HepG2 (cell line): ENCODE data around the gene THBD. TPM values are rescaled to one million over a fixed set of nuclear protein-coding genes. Genes with fewer than 3 reads are reported as not detected.

Experiments used
- ATAC-seq: fragments of 200-7000 bp; cut with Tn5 transposase; 3 replicates; pipeline ENCODE4 v1.9.1; 2020; ENCODE audit warnings: mild to moderate bottlenecking, moderate library complexity
- BruUV-seq: library from RNA; stranded (reverse); fragments of 400-500 nt; replicated peaks from 2 replicates; lab custom pipeline; 2021; lab: Mats Ljungman, UMichigan
- CTCF ChIA-PET: fragments of 300-600 bp; formaldehyde crosslinking; extraction: SDS; loops from one replicate; lab custom pipeline; 2021; ENCODE audit warnings: low total read pairs, inconsistent platforms, low intra/inter-chr PET ratio; lab: Yijun Ruan, JAX
- POLR2A ChIA-PET: fragments of 350-600 bp; sonication (Branson Sonifier 250); formaldehyde crosslinking; loops from one replicate; lab custom pipeline; 2020; ENCODE audit warnings: antibody characterized with exemption, inconsistent platforms; lab: Yijun Ruan, JAX
- DNase-seq: peaks from one replicate; pipeline ENCODE4 v3.0.0-alpha.2; 2015; ENCODE audit warnings: low spot score
- FAIRE-seq: peaks from 3 replicates; lab custom pipeline; 2011; peaks lifted over from hg19 to GRCh38; lab: Jason Lieb, UNC
- H2AFZ ChIP-seq: one replicate; pipeline ENCODE4 v1.6.1; 2011; ENCODE audit warnings: low read length, inconsistent platforms
- H3K27ac ChIP-seq: fragments of 300-600 bp; 3 replicates; pipeline ENCODE4 v1.8.0; 2011; ENCODE audit warnings: mixed run types, mild to moderate bottlenecking, mixed read lengths, low read length, inconsistent platforms; ENCODE audit not compliant: insufficient read depth; ENCODE audit errors: extremely low read length
- H3K27me3 ChIP-seq, 2 experiments: fragments of 200-600 bp in 1 of 2; 2 replicates in 1 of 2; 3 replicates in 1 of 2; pipeline versions ENCODE4 v1.6.0 to v1.8.0; 2011; ENCODE audit warnings: low read length in 2 of 2, mild to moderate bottlenecking in 2 of 2, moderate library complexity in 2 of 2, inconsistent platforms in 1 of 2; ENCODE audit not compliant: insufficient read depth in 2 of 2, control insufficient read depth in 1 of 2
- H3K36me3 ChIP-seq, 2 experiments: fragments of 200-600 bp in 1 of 2; replicated peaks in 1 of 2; 2 replicates in 1 of 2; 3 replicates in 1 of 2; pipeline versions ENCODE4 v1.5.1 to v1.8.0; 2011; ENCODE audit warnings: low read length in 2 of 2, inconsistent platforms in 1 of 2; ENCODE audit not compliant: insufficient read depth in 2 of 2, control insufficient read depth in 1 of 2
- H3K4me1 ChIP-seq: 2 replicates; pipeline ENCODE4 v1.5.1; 2012; ENCODE audit warnings: low read length, inconsistent platforms; ENCODE audit not compliant: insufficient read depth
- H3K4me2 ChIP-seq: 2 replicates; pipeline ENCODE4 v1.6.0; 2011; ENCODE audit warnings: low read depth, low read length, inconsistent platforms
- H3K4me3 ChIP-seq, 3 experiments: fragments of 200-600 bp in 1 of 3; sonication (generic), shearing (Covaris generic) in 1 of 3; replicated peaks in 1 of 3; 2 replicates each; pipeline ENCODE4 v1.5.1; 2011 to 2016; ENCODE audit warnings: low read length in 3 of 3, inconsistent platforms in 2 of 3, low read depth in 2 of 3, mild to moderate bottlenecking in 2 of 3, control low read depth in 1 of 3, mixed read lengths in 1 of 3; ENCODE audit not compliant: insufficient read depth in 1 of 3
- H3K79me2 ChIP-seq: one replicate; pipeline ENCODE4 v1.6.1; 2011; ENCODE audit warnings: low read length, inconsistent platforms; ENCODE audit not compliant: insufficient read depth
- H3K9ac ChIP-seq: 2 replicates; pipeline ENCODE4 v1.6.0; 2011; ENCODE audit warnings: mild to moderate bottlenecking, low read depth, low read length, inconsistent platforms; ENCODE audit not compliant: insufficient read depth
- H3K9me3 ChIP-seq: 2 replicates; pipeline ENCODE4 v1.5.1; 2012; ENCODE audit warnings: mild to moderate bottlenecking, low read length
- H4K20me1 ChIP-seq: 2 replicates; pipeline ENCODE4 v1.6.0; 2011; ENCODE audit warnings: inconsistent platforms, mild to moderate bottlenecking, low read length, moderate library complexity; ENCODE audit not compliant: insufficient read depth
- EZH2 ChIP-seq: conservative IDR thresholded peaks from 2 replicates; pipeline ENCODE4 v1.6.1; 2012; ENCODE audit warnings: mild to moderate bottlenecking, low read depth, low read length, moderate library complexity
- PLSCR1 ChIP-seq: sonication (generic); formaldehyde crosslinking; IDR thresholded peaks from 2 replicates; pipeline ENCODE4 v1.5.0; 2020; ENCODE audit warnings: missing genetic modification reagents, mild to moderate bottlenecking, borderline replicate concordance
- RFXAP ChIP-seq: sonication (generic); formaldehyde crosslinking; IDR thresholded peaks from 2 replicates; pipeline ENCODE4 v1.4.0; 2020; ENCODE audit warnings: missing genetic modification reagents, borderline replicate concordance
- SYNCRIP ChIP-seq: fragments of 200-400 bp; formaldehyde crosslinking; IDR thresholded peaks from 2 replicates; pipeline ENCODE4 v1.6.1; 2018; ENCODE audit warnings: mild to moderate bottlenecking, low read depth, low read length; ENCODE audit not compliant: insufficient read depth
- TOPORS ChIP-seq: sonication (generic); formaldehyde crosslinking; IDR thresholded peaks from 2 replicates; pipeline ENCODE4 v1.8.0; 2023; ENCODE audit warnings: mild to moderate bottlenecking, missing genetic modification reagents
- TRAFD1 ChIP-seq: sonication (generic); formaldehyde crosslinking; IDR thresholded peaks from 2 replicates; pipeline ENCODE4 v1.5.1; 2020; ENCODE audit warnings: missing genetic modification reagents, mild to moderate bottlenecking, borderline replicate concordance
- TRIM22 ChIP-seq: fragments of 450-650 bp; IDR thresholded peaks from 2 replicates; pipeline ENCODE4 v1.6.1; 2017
- ZC3H4 ChIP-seq: sonication (generic); formaldehyde crosslinking; IDR thresholded peaks from 2 replicates; pipeline ENCODE4 v1.4.0; 2020; ENCODE audit warnings: missing genetic modification reagents, borderline replicate concordance
- ZNF432 ChIP-seq: sonication (generic); formaldehyde crosslinking; IDR thresholded peaks from 2 replicates; pipeline ENCODE4 v1.5.0; 2020; ENCODE audit warnings: missing genetic modification reagents, mild to moderate bottlenecking, borderline replicate concordance
- ZNF737 ChIP-seq: sonication (generic); formaldehyde crosslinking; IDR thresholded peaks from 2 replicates; pipeline ENCODE4 v1.5.0; 2020; ENCODE audit warnings: missing genetic modification reagents, mild to moderate bottlenecking, borderline replicate concordance
- ZNF782 ChIP-seq: sonication (generic); formaldehyde crosslinking; IDR thresholded peaks from 2 replicates; pipeline ENCODE4 v1.4.0; 2020; ENCODE audit warnings: missing genetic modification reagents, mild to moderate bottlenecking, borderline replicate concordance
- WGBS: methylation state at CpG from one replicate; pipeline ENCODE4 v1.1.6; 2017; ENCODE audit warnings: low lambda C conversion rate; 5-methylcytosine and 5-hydroxymethylcytosine counted together
- in situ Hi-C: cut with HindIII; loops from 2 replicates; pipeline ENCODE4 v1.10.0; 2017; ENCODE audit warnings: low pct_unique_long_range_greater_than_20kb; ENCODE audit not compliant: extremely low pct_ligation_motif_present
- intact Hi-C: fragments of 100-400 bp; cut with micrococcal nuclease; formaldehyde crosslinking; loops from one replicate; pipeline ENCODE4 v1.10.0; 2022; ENCODE audit not compliant: unreplicated experiment
- polyA plus RNA-seq, 8 experiments: library from polyadenylated mRNA; depleted of rRNA in 3 of 8; stranded (reverse) in 7 of 8; unstranded in 1 of 8; fragments of >200 nt; fragmentation: Illumina TruSeq in 4 of 8; extraction: Trizol in 4 of 8; gene quantifications; 2 replicates each; pipeline versions ENCODE4 v1.2.1 to v1.2.3, GENCODE V29; 2011 to 2016; ENCODE audit warnings: low read depth in 4 of 8, missing spikeins in 1 of 8, mixed read lengths in 1 of 8; ENCODE audit not compliant: insufficient read depth in 1 of 8
- total RNA-seq, 5 experiments: library from RNA; depleted of rRNA; stranded (reverse); fragments of >200 nt; fragmentation: Illumina TruSeq; extraction: Trizol; gene quantifications; 2 replicates each; pipeline ENCODE4 v1.2.3, GENCODE V29; 2016; ENCODE audit warnings: low read depth in 1 of 5

Gene THBD
- total and polyA plus RNA-seq, 2 of the 13 experiments (the other 11 are each of a cell fraction or from before 2014, with no cell fraction given): 0.03 TPM; not detected in 1

- Histone ChIP-seq H3K9ac (no peak overlapping the region), H3K4me3 (no peak overlapping the region), H4K20me1 (no peaks in the 10 kb centered on the region), H2AFZ (no peak overlapping the region), H3K9me3 (no peaks in the 10 kb centered on the region), H3K4me2 (no peak overlapping the region), H3K27ac (no peak overlapping the region), H3K4me1 (no peaks in the 10 kb centered on the region), H3K36me3 (no peaks in the 10 kb centered on the region), H3K79me2 (no peaks in the 10 kb centered on the region), H3K27me3 (0 out of 5 replicates have a peak, but pooled peaks cover 0 to 6% of the 10 kb centered on the region in 2 experiments)
- in situ Hi-C loops: no loop called here
- BruUV-seq: no TSS peak
- DNase-seq: no peak
- WGBS: 24% methylated on average over 4 of the region's 5 CpGs
- intact Hi-C loops: no loop called here
- FAIRE-seq: no peak
- no peak; the same call in 2 of the 3 replicates for ATAC-seq
- ChIA-PET CTCF (no interaction called here), POLR2A (no interaction called here)
- TF ChIP-seq RFXAP (no peak), EZH2 (no peak), TRIM22 (no peak), ZNF737 (no peak), ZNF432 (CRISPR knock-in tag) (no peak), ZC3H4 (CRISPR knock-in tag) (no peak), PLSCR1 (CRISPR knock-in tag) (no peak), TRAFD1 (CRISPR knock-in tag) (no peak), SYNCRIP (no peak), TOPORS (CRISPR knock-in tag) (no peak), ZNF782 (CRISPR knock-in tag) (no peak)
These were observed 39.4 kb downstream of the THBD start for GRCh38 chr20:23010096-23010495.
